ENCODE measurements around the gene GLRA1. TPM values are rescaled to one million over a fixed set of nuclear protein-coding genes. Genes with fewer than 3 reads are reported as not detected.

Gene GLRA1
- total RNA-seq, 1 experiment from 2014 or later: not detected

DNA sequence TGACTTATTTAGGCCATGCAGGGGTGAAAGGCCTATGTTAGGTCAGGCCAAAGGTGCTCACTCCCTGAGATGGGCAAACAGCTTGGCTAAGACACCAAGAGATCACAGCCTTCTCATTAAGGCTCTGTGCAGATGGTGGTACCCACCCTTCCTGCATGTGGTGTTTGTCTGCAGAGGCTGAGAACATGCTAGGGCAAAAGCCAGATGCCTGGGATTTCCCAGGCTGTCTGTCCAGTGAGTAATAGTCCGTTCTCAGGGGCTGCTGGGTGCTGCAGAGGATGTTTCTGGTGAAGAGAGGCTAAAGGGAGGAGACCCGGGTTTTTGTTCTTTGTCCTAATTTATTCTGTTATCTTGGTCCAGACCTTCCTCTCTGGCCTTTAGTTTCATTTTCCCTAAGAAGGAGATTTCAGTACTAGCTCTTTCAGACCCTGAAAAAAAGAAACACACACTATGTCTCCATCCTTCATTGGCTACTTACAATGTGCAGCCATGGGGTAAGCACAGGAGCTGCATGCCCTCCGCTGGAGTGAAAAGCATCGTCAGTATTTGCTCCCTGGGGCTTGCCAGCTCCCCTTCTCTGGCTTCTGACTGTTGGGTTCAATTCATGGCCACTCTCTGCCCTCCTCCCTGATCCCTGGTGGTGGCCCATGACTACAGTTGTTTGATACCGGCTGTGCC lies 23.4 kb upstream of the GLRA1 start:
- ATAC-seq (no peak), DNase-seq (ENCODE audit: low read depth, low spot score) (no peak)
- Histone ChIP-seq H3K4me1 (ENCODE audit: control insufficient read depth, insufficient read depth, low read length) (no peaks in the 10 kb centered on the region), H3K9me3 (ENCODE audit: control insufficient read depth, insufficient read depth, low read depth, low read length) (no peaks in the 10 kb centered on the region), H3K4me3 (ENCODE audit: low read depth in 2 of 2, low read length in 2 of 2) (no peak overlapping the region), H3K27ac (ENCODE audit: low read length) (no peak overlapping the region), H3K27me3 (ENCODE audit: control insufficient read depth, insufficient read depth, low read length) (peaks cover 2% of the 10 kb centered on the region; the same call in 1 of the 2 replicates), H3K36me3 (ENCODE audit: control insufficient read depth, insufficient read depth, low read length) (no peaks in the 10 kb centered on the region)
- POLR2A ChIA-PET: no interaction called here
- CTCF ChIA-PET: no interaction called here
- intact Hi-C loops (cut with micrococcal nuclease; ENCODE audit: unreplicated experiment) (no loop called here), in situ Hi-C loops (cut with HindIII; ENCODE audit: low pct_unique_long_range_greater_than_20kb, low sequenced_read_pairs) (no loop called here)
- BruUV-seq (replicated peaks): no TSS peak
- TF ChIP-seq, protein P1, sequence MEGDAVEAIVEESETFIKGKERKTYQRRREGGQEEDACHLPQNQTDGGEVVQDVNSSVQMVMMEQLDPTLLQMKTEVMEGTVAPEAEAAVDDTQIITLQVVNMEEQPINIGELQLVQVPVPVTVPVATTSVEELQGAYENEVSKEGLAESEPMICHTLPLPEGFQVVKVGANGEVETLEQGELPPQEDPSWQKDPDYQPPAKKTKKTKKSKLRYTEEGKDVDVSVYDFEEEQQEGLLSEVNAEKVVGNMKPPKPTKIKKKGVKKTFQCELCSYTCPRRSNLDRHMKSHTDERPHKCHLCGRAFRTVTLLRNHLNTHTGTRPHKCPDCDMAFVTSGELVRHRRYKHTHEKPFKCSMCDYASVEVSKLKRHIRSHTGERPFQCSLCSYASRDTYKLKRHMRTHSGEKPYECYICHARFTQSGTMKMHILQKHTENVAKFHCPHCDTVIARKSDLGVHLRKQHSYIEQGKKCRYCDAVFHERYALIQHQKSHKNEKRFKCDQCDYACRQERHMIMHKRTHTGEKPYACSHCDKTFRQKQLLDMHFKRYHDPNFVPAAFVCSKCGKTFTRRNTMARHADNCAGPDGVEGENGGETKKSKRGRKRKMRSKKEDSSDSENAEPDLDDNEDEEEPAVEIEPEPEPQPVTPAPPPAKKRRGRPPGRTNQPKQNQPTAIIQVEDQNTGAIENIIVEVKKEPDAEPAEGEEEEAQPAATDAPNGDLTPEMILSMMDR (IDR thresholded peaks at IDR 0.05): no peak
- TF ChIP-seq TCF7L2 (IDR thresholded peaks at IDR 0.05; ENCODE audit: low read depth, low read length) (no peak), SIN3A (IDR thresholded peaks at IDR 0.05; ENCODE audit: borderline replicate concordance, insufficient read depth, low read depth, low read length) (no peak), POLR2AphosphoS5 (IDR thresholded peaks at IDR 0.05; ENCODE audit: low read depth, low read length) (no peak)
- TF ChIP-seq, protein P2, sequence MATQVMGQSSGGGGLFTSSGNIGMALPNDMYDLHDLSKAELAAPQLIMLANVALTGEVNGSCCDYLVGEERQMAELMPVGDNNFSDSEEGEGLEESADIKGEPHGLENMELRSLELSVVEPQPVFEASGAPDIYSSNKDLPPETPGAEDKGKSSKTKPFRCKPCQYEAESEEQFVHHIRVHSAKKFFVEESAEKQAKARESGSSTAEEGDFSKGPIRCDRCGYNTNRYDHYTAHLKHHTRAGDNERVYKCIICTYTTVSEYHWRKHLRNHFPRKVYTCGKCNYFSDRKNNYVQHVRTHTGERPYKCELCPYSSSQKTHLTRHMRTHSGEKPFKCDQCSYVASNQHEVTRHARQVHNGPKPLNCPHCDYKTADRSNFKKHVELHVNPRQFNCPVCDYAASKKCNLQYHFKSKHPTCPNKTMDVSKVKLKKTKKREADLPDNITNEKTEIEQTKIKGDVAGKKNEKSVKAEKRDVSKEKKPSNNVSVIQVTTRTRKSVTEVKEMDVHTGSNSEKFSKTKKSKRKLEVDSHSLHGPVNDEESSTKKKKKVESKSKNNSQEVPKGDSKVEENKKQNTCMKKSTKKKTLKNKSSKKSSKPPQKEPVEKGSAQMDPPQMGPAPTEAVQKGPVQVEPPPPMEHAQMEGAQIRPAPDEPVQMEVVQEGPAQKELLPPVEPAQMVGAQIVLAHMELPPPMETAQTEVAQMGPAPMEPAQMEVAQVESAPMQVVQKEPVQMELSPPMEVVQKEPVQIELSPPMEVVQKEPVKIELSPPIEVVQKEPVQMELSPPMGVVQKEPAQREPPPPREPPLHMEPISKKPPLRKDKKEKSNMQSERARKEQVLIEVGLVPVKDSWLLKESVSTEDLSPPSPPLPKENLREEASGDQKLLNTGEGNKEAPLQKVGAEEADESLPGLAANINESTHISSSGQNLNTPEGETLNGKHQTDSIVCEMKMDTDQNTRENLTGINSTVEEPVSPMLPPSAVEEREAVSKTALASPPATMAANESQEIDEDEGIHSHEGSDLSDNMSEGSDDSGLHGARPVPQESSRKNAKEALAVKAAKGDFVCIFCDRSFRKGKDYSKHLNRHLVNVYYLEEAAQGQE (IDR thresholded peaks at IDR 0.05; ENCODE audit: insufficient read depth in 1 of 2, low read depth in 2 of 2, low read length in 1 of 2): no peak

DNA sequence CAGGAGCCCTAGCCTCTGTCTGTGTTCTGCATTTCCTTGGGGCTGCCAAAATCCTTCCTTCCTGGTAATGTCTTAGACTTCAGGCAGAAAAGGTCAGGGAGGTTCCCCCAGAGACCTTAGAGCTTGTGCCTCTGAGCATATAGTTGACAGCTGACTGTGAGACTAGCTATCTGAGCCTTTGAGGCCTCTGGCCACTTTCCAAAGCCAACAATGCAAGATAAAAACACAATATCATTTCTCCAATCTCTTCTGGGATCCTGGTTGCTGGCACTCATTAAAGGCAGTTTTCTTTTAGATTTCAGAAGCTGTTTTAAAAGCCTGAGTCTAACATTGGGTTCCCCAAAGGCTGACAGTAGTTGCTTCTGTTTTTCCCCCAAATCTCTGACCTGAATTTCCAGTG lies 13.2 kb upstream of the GLRA1 start:
- Histone ChIP-seq H3K27ac (ENCODE audit: low read length) (no peak overlapping the region), H3K9me3 (ENCODE audit: control insufficient read depth, insufficient read depth, low read depth, low read length) (no peaks in the 10 kb centered on the region; the same call in 1 of the 2 replicates), H3K4me1 (ENCODE audit: control insufficient read depth, insufficient read depth, low read length) (no peaks in the 10 kb centered on the region), H3K27me3 (ENCODE audit: control insufficient read depth, insufficient read depth, low read length) (no peaks in the 10 kb centered on the region), H3K4me3 (ENCODE audit: low read depth in 2 of 2, low read length in 2 of 2) (no peak overlapping the region), H3K36me3 (ENCODE audit: control insufficient read depth, insufficient read depth, low read length) (no peaks in the 10 kb centered on the region)
- no TSS peak for BruUV-seq (replicated peaks)
- DNase-seq (ENCODE audit: low read depth, low spot score) (no peak), ATAC-seq (no peak)
- intact Hi-C loops (cut with micrococcal nuclease; ENCODE audit: unreplicated experiment) (no loop called here), in situ Hi-C loops (cut with HindIII; ENCODE audit: low pct_unique_long_range_greater_than_20kb, low sequenced_read_pairs) (no loop called here)
- POLR2A ChIA-PET: no interaction called here
- TF ChIP-seq, protein P1 (IDR thresholded peaks at IDR 0.05): no peak
- TF ChIP-seq TCF7L2 (IDR thresholded peaks at IDR 0.05; ENCODE audit: low read depth, low read length) (no peak), POLR2AphosphoS5 (IDR thresholded peaks at IDR 0.05; ENCODE audit: low read depth, low read length) (no peak), SIN3A (IDR thresholded peaks at IDR 0.05; ENCODE audit: borderline replicate concordance, insufficient read depth, low read depth, low read length) (no peak)
- TF ChIP-seq, protein P2 (IDR thresholded peaks at IDR 0.05; ENCODE audit: insufficient read depth in 1 of 2, low read depth in 2 of 2, low read length in 1 of 2): no peak
- CTCF ChIA-PET: no interaction called here
